HEK293 (cell line): Measurements from ENCODE around the gene CTBP2.

Experiments used
- EGR2 ChIP-seq: fragments of 450-650 bp; formaldehyde crosslinking; IDR thresholded peaks from 2 replicates; pipeline ENCODE4 v1.5.1; 2016; ENCODE audit warnings: low read depth, missing biosample characterization, missing genetic modification characterization
- FEZF1 ChIP-seq: fragments of 450-650 bp; formaldehyde crosslinking; IDR thresholded peaks from 2 replicates; pipeline ENCODE4 v1.5.1; 2016; ENCODE audit warnings: missing biosample characterization, missing genetic modification characterization
- GFI1B ChIP-seq: fragments of 450-650 bp; formaldehyde crosslinking; IDR thresholded peaks from 2 replicates; pipeline ENCODE4 v1.5.1; 2016; ENCODE audit warnings: missing biosample characterization, missing genetic modification characterization
- GLI4 ChIP-seq: fragments of 450-650 bp; formaldehyde crosslinking; IDR thresholded peaks from 2 replicates; pipeline ENCODE4 v1.5.1; 2016; ENCODE audit warnings: missing biosample characterization, missing genetic modification characterization
- KLF9 ChIP-seq: fragments of 450-650 bp; formaldehyde crosslinking; IDR thresholded peaks from 2 replicates; pipeline ENCODE4 v1.5.1; 2016; ENCODE audit warnings: missing biosample characterization, missing genetic modification characterization, low read depth
- PRDM4 ChIP-seq: fragments of 450-650 bp; formaldehyde crosslinking; IDR thresholded peaks from 2 replicates; pipeline ENCODE4 v1.5.1; 2017; ENCODE audit warnings: missing biosample characterization, missing genetic modification characterization
- RBAK ChIP-seq: fragments of 450-650 bp; formaldehyde crosslinking; IDR thresholded peaks from 2 replicates; pipeline ENCODE4 v1.5.1; 2016; ENCODE audit warnings: missing biosample characterization, missing genetic modification characterization
- REST ChIP-seq: fragments of 450-650 bp; formaldehyde crosslinking; IDR thresholded peaks from 2 replicates; pipeline ENCODE4 v1.5.1; 2016; ENCODE audit warnings: missing biosample characterization, missing genetic modification characterization
- SETDB1 ChIP-seq: IDR thresholded peaks from one replicate; pipeline ENCODE4 v1.6.1; 2017; ENCODE audit warnings: mild to moderate bottlenecking, low read length, moderate library complexity, mixed read lengths; ENCODE audit not compliant: insufficient read length
- SP2 ChIP-seq: fragments of 450-650 bp; formaldehyde crosslinking; IDR thresholded peaks from 2 replicates; pipeline ENCODE4 v1.5.1; 2016; ENCODE audit warnings: missing biosample characterization, missing genetic modification characterization
- TRIM28 ChIP-seq: IDR thresholded peaks from 2 replicates; pipeline ENCODE4 v1.6.1; 2011; ENCODE audit warnings: low read length, control low read depth, borderline replicate concordance
- YY1 ChIP-seq: fragments of 450-650 bp; formaldehyde crosslinking; IDR thresholded peaks from 2 replicates; pipeline ENCODE4 v1.5.1; 2018; ENCODE audit warnings: missing biosample characterization, missing genetic modification characterization
- YY2 ChIP-seq: fragments of 450-650 bp; formaldehyde crosslinking; IDR thresholded peaks from 2 replicates; pipeline ENCODE4 v1.5.1; 2016; ENCODE audit warnings: missing biosample characterization, missing genetic modification characterization
- ZBTB20 ChIP-seq: fragments of 450-650 bp; formaldehyde crosslinking; IDR thresholded peaks from 2 replicates; pipeline ENCODE4 v1.5.1; 2016; ENCODE audit warnings: missing biosample characterization, missing genetic modification characterization
- ZFP3 ChIP-seq: fragments of 450-650 bp; formaldehyde crosslinking; IDR thresholded peaks from 2 replicates; pipeline ENCODE4 v1.5.1; 2016; ENCODE audit warnings: low read depth, missing biosample characterization, missing genetic modification characterization
- ZNF175 ChIP-seq: fragments of 450-650 bp; formaldehyde crosslinking; IDR thresholded peaks from 2 replicates; pipeline ENCODE4 v1.5.1; 2016; ENCODE audit warnings: missing biosample characterization, missing genetic modification characterization
- ZNF184 ChIP-seq: fragments of 450-650 bp; IDR thresholded peaks from 2 replicates; pipeline ENCODE4 v1.5.1; 2018; ENCODE audit warnings: missing biosample characterization, mild to moderate bottlenecking, missing genetic modification characterization
- ZNF211 ChIP-seq: fragments of 450-650 bp; formaldehyde crosslinking; IDR thresholded peaks from 2 replicates; pipeline ENCODE4 v1.5.1; 2016; ENCODE audit warnings: low read depth, missing biosample characterization, missing genetic modification characterization
- ZNF221 ChIP-seq: fragments of 450-650 bp; formaldehyde crosslinking; IDR thresholded peaks from 2 replicates; pipeline ENCODE4 v1.5.1; 2017; ENCODE audit warnings: missing biosample characterization, missing genetic modification characterization, borderline replicate concordance
- ZNF23 ChIP-seq: fragments of 450-650 bp; formaldehyde crosslinking; IDR thresholded peaks from 2 replicates; pipeline ENCODE4 v1.5.1; 2016; ENCODE audit warnings: missing biosample characterization, missing genetic modification characterization, borderline replicate concordance
- ZNF362 ChIP-seq: fragments of 450-650 bp; formaldehyde crosslinking; IDR thresholded peaks from 2 replicates; pipeline ENCODE4 v1.5.1; 2016; ENCODE audit warnings: missing biosample characterization, missing genetic modification characterization
- ZNF404 ChIP-seq: fragments of 450-650 bp; formaldehyde crosslinking; IDR thresholded peaks from 2 replicates; pipeline ENCODE4 v1.5.1; 2017; ENCODE audit warnings: missing biosample characterization, missing genetic modification characterization
- ZNF501 ChIP-seq: fragments of 450-650 bp; formaldehyde crosslinking; IDR thresholded peaks from 2 replicates; pipeline ENCODE4 v1.5.1; 2016; ENCODE audit warnings: missing biosample characterization, missing genetic modification characterization
- ZNF529 ChIP-seq: fragments of 450-650 bp; formaldehyde crosslinking; IDR thresholded peaks from 2 replicates; pipeline ENCODE4 v1.5.1; 2017; ENCODE audit warnings: missing genetic modification characterization, missing biosample characterization; ENCODE audit not compliant: insufficient replicate concordance
- ZNF548 ChIP-seq: fragments of 450-650 bp; formaldehyde crosslinking; IDR thresholded peaks from 2 replicates; pipeline ENCODE4 v1.5.1; 2016; ENCODE audit warnings: missing biosample characterization, missing genetic modification characterization
- ZNF76 ChIP-seq: fragments of 450-650 bp; formaldehyde crosslinking; IDR thresholded peaks from 2 replicates; pipeline ENCODE4; 2016; ENCODE audit warnings: low read depth, missing biosample characterization, missing genetic modification characterization, borderline replicate concordance
- ZNF792 ChIP-seq: fragments of 450-650 bp; formaldehyde crosslinking; IDR thresholded peaks from 2 replicates; pipeline ENCODE4 v1.5.1; 2016; ENCODE audit warnings: missing biosample characterization, missing genetic modification characterization
- ZSCAN16 ChIP-seq: fragments of 450-650 bp; formaldehyde crosslinking; IDR thresholded peaks from 2 replicates; pipeline ENCODE4 v1.5.1; 2016; ENCODE audit warnings: missing biosample characterization, missing genetic modification characterization
- ZSCAN18 ChIP-seq: fragments of 450-650 bp; formaldehyde crosslinking; IDR thresholded peaks from 2 replicates; pipeline ENCODE4 v1.5.1; 2016; ENCODE audit warnings: missing biosample characterization, missing genetic modification characterization
- TF ChIP-seq, protein P1 (sequence below): fragments of 450-650 bp; formaldehyde crosslinking; IDR thresholded peaks from 2 replicates; pipeline ENCODE4 v1.5.0; 2017; ENCODE audit warnings: missing biosample characterization, missing genetic modification characterization, borderline replicate concordance

CTBP2 gene

GRCh38 chr10:125063256-125063925, 97.0 kb downstream of the CTBP2 start (continued):
- TF ChIP-seq ZNF211 (tag by site-specific recombination), result no peak
- TF ChIP-seq ZNF221 (tag by site-specific recombination), result no peak
- TF ChIP-seq GLI4 (tag by site-specific recombination), result no peak
- no peak for TF ChIP-seq EGR2 (tag by site-specific recombination)
- 0 out of 2 replicates have a peak, but pooled peaks have one; percentile 28 for TF ChIP-seq GFI1B (tag by site-specific recombination)
- TF ChIP-seq ZBTB20 (tag by site-specific recombination), result peak; percentile 44; the same call in 1 of the 2 replicates
- TF ChIP-seq ZNF76, result no peak
- peak; percentile 95 for TF ChIP-seq FEZF1 (tag by site-specific recombination)
- TF ChIP-seq ZNF184 (tag by site-specific recombination), result no peak
- no peak for TF ChIP-seq RBAK (tag by site-specific recombination)
- TF ChIP-seq SETDB1, result no peak
- no peak for TF ChIP-seq ZFP3 (tag by site-specific recombination)
- TF ChIP-seq ZSCAN16 (tag by site-specific recombination), result no peak
- no peak for TF ChIP-seq ZNF362 (tag by site-specific recombination)
- TF ChIP-seq YY1 (tag by site-specific recombination), result peak; percentile 61; the same call in 1 of the 2 replicates
- no peak for TF ChIP-seq ZNF175 (tag by site-specific recombination)
- no peak for TF ChIP-seq REST
- TF ChIP-seq ZNF23 (tag by site-specific recombination), result no peak
- TF ChIP-seq ZNF529, result no peak
- no peak for TF ChIP-seq ZSCAN18 (tag by site-specific recombination)
- no peak for TF ChIP-seq ZNF792 (tag by site-specific recombination)
- peak; percentile 35; the same call in 1 of the 2 replicates for TF ChIP-seq KLF9 (tag by site-specific recombination)
- TF ChIP-seq, protein P1, sequence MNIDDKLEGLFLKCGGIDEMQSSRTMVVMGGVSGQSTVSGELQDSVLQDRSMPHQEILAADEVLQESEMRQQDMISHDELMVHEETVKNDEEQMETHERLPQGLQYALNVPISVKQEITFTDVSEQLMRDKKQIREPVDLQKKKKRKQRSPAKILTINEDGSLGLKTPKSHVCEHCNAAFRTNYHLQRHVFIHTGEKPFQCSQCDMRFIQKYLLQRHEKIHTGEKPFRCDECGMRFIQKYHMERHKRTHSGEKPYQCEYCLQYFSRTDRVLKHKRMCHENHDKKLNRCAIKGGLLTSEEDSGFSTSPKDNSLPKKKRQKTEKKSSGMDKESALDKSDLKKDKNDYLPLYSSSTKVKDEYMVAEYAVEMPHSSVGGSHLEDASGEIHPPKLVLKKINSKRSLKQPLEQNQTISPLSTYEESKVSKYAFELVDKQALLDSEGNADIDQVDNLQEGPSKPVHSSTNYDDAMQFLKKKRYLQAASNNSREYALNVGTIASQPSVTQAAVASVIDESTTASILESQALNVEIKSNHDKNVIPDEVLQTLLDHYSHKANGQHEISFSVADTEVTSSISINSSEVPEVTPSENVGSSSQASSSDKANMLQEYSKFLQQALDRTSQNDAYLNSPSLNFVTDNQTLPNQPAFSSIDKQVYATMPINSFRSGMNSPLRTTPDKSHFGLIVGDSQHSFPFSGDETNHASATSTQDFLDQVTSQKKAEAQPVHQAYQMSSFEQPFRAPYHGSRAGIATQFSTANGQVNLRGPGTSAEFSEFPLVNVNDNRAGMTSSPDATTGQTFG (tag by site-specific recombination), result no peak
- no peak for TF ChIP-seq YY2
- no peak for TF ChIP-seq ZNF548 (tag by site-specific recombination)
- 0 out of 2 replicates have a peak, but pooled peaks have one; percentile 23 for TF ChIP-seq ZNF501 (tag by site-specific recombination)
- TF ChIP-seq TRIM28, result no peak
- no peak for TF ChIP-seq ZNF404 (tag by site-specific recombination)
- TF ChIP-seq SP2 (tag by site-specific recombination), result no peak
- peak; percentile 94 for TF ChIP-seq PRDM4 (tag by site-specific recombination)
